IPS-NIHi7 (cell line): ENCODE measurements around the gene FAM135A.
"Not testable (repeated sequence)": the region's sequence is repeated elsewhere in the genome, so short reads cannot be mapped to it uniquely, and the experiment has no call there.

Experiments
- DNase-seq: peaks from one replicate; pipeline ENCODE4 v3.0.0; 2012; ENCODE audit warnings: mixed read lengths; ENCODE audit errors: extremely low spot score

Gene FAM135A

GRCh38 chr6:70396796-70397729 lies 16.2 kb upstream of the FAM135A start:
- DNase-seq, result no peak

- DNase-seq, result no peak
Observed at GRCh38 chr6:70398783-70399728, 14.3 kb upstream of the FAM135A start.

GRCh38 chr6:70404658-70405057 lies 8.7 kb upstream of the FAM135A start:
- DNase-seq, result no peak

- no peak for DNase-seq
Observed at GRCh38 chr6:70409216-70409615, 4.1 kb upstream of the FAM135A start.

- DNase-seq, result no peak
Observed at GRCh38 chr6:70411542-70412251, 1.6 kb upstream of the FAM135A start.

- peak; percentile 46 for DNase-seq
Observed at GRCh38 chr6:70412252-70413113, 825 bp upstream of the FAM135A start.

- DNase-seq, result peak; percentile 20
Observed at GRCh38 chr6:70413992-70414494, 735 bp downstream of the FAM135A start.

- DNase-seq, result no peak
Observed at GRCh38 chr6:70414813-70415212, 1.5 kb downstream of the FAM135A start.

GRCh38 chr6:70415247-70415646 lies 1.9 kb downstream of the FAM135A start:
- DNase-seq, result no peak

GRCh38 chr6:70415660-70416059 lies 2.4 kb downstream of the FAM135A start:
- no peak for DNase-seq

GRCh38 chr6:70421509-70421908 lies 8.2 kb downstream of the FAM135A start:
- peak; percentile 8 for DNase-seq

GRCh38 chr6:70423189-70424134 lies 10.2 kb downstream of the FAM135A start:
- no peak for DNase-seq

GRCh38 chr6:70424291-70424690 lies 11.0 kb downstream of the FAM135A start:
- no peak for DNase-seq

- no peak for DNase-seq
Observed at GRCh38 chr6:70436320-70436719, 23.0 kb downstream of the FAM135A start.

GRCh38 chr6:70445001-70445400 lies 31.7 kb downstream of the FAM135A start:
- no peak for DNase-seq

GRCh38 chr6:70447343-70448070 lies 34.2 kb downstream of the FAM135A start:
- not testable (repeated sequence) for DNase-seq

- DNase-seq, result not testable (repeated sequence)
Observed at GRCh38 chr6:70453899-70454298, 40.6 kb downstream of the FAM135A start.

- no peak for DNase-seq
Observed at GRCh38 chr6:70456735-70457134, 43.4 kb downstream of the FAM135A start.

GRCh38 chr6:70459235-70459634 lies 45.9 kb downstream of the FAM135A start:
- no peak for DNase-seq
